ENCODE measurements around the gene IRX3.

Gene IRX3

GRCh38 chr16:54290833-54291655 is 4.5 kb upstream of the IRX3 start:
- no peak for TF ChIP-seq CTCF (IDR thresholded peaks at IDR 0.05; ENCODE audit: insufficient read depth, low read length, poor library complexity, severe bottlenecking)
- Histone ChIP-seq H3K27me3 (replicated peaks; ENCODE audit: control insufficient read depth, insufficient read depth, low read length) (no peaks in the 10 kb centered on the region; the same call in 1 of the 2 replicates), H3K36me3 (ENCODE audit: control insufficient read depth, insufficient read depth, low read length) (no peaks in the 10 kb centered on the region), H3K4me3 (replicated peaks; ENCODE audit: low read depth, low read length) (no peak overlapping the region)
- no peak for DNase-seq (ENCODE audit: extremely low read depth, insufficient read length)

- Histone ChIP-seq H3K4me3 (replicated peaks; ENCODE audit: low read depth, low read length) (no peak overlapping the region), H3K36me3 (ENCODE audit: control insufficient read depth, insufficient read depth, low read length) (no peaks in the 10 kb centered on the region), H3K27me3 (replicated peaks; ENCODE audit: control insufficient read depth, insufficient read depth, low read length) (no peaks in the 10 kb centered on the region; the same call in 1 of the 2 replicates)
- TF ChIP-seq CTCF (IDR thresholded peaks at IDR 0.05; ENCODE audit: insufficient read depth, low read length, poor library complexity, severe bottlenecking), result no peak
- DNase-seq (ENCODE audit: extremely low read depth, insufficient read length), result no peak
These were observed 3.6 kb upstream of the IRX3 start for GRCh38 chr16:54289945-54290832.

GRCh38 chr16:54289242-54289944 is 2.8 kb upstream of the IRX3 start:
- TF ChIP-seq CTCF (IDR thresholded peaks at IDR 0.05; ENCODE audit: insufficient read depth, low read length, poor library complexity, severe bottlenecking), result no peak
- Histone ChIP-seq H3K36me3 (ENCODE audit: control insufficient read depth, insufficient read depth, low read length) (no peaks in the 10 kb centered on the region), H3K4me3 (replicated peaks; ENCODE audit: low read depth, low read length) (no peak overlapping the region), H3K27me3 (replicated peaks; ENCODE audit: control insufficient read depth, insufficient read depth, low read length) (no peaks in the 10 kb centered on the region; the same call in 1 of the 2 replicates)
- DNase-seq (ENCODE audit: extremely low read depth, insufficient read length), result no peak

GRCh38 chr16:54288835-54289241 is 2.3 kb upstream of the IRX3 start:
- no peak for DNase-seq (ENCODE audit: extremely low read depth, insufficient read length)
- no peak for TF ChIP-seq CTCF (IDR thresholded peaks at IDR 0.05; ENCODE audit: insufficient read depth, low read length, poor library complexity, severe bottlenecking)
- H3K27me3 ChIP-seq (replicated peaks; ENCODE audit: control insufficient read depth, insufficient read depth, low read length), result no peaks in the 10 kb centered on the region; the same call in 1 of the 2 replicates
- no peaks in the 10 kb centered on the region for H3K36me3 ChIP-seq (ENCODE audit: control insufficient read depth, insufficient read depth, low read length)
- no peak overlapping the region for H3K4me3 ChIP-seq (replicated peaks; ENCODE audit: low read depth, low read length)

- no peak for TF ChIP-seq CTCF (IDR thresholded peaks at IDR 0.05; ENCODE audit: insufficient read depth, low read length, poor library complexity, severe bottlenecking)
- no peaks in the 10 kb centered on the region; the same call in 1 of the 2 replicates for H3K27me3 ChIP-seq (replicated peaks; ENCODE audit: control insufficient read depth, insufficient read depth, low read length)
- no peaks in the 10 kb centered on the region for H3K36me3 ChIP-seq (ENCODE audit: control insufficient read depth, insufficient read depth, low read length)
- H3K4me3 ChIP-seq (replicated peaks; ENCODE audit: low read depth, low read length), result no peak overlapping the region
- no peak for DNase-seq (ENCODE audit: extremely low read depth, insufficient read length)
These were observed 1.6 kb upstream of the IRX3 start for GRCh38 chr16:54288030-54288834.

All from GM06990 (cell line).